Measurements from ENCODE around the gene OR7C1.
"Not testable (repeated sequence)": the region's sequence is repeated elsewhere in the genome, so short reads cannot be mapped to it uniquely, and the experiment has no call there.

GRCh38 chr19:14783410-14783998 lies 51.5 kb downstream of the OR7C1 start:
- TF ChIP-seq CTCF, POLR2A (IDR thresholded peaks at IDR 0.05): not testable (repeated sequence)

Measured in ovary (tissue), 3 donors.